ENCODE measurements around the gene SLC28A1. TPM values are rescaled to one million over a fixed set of nuclear protein-coding genes. Genes with fewer than 3 reads are reported as not detected.

Gene SLC28A1
- total RNA-seq, 1 experiment from 2014 or later = not detected

- no TSS peak for BruUV-seq (replicated peaks)
- ChIA-PET CTCF (interaction anchor here (1.0 kb wide), 1 partner anchor 11 kb away, joined by 4 read pairs; no protein-coding TSS in a partner anchor), POLR2A (interaction anchor here (0.5 to 0.6 kb wide), 2 partner anchors 85 to 286 kb away, joined by 3 read pairs; no protein-coding TSS in a partner anchor)
- H3K4me3 Mint-ChIP-seq (ENCODE audit: unreplicated experiment) = no peak overlapping the region
- no peak overlapping the region for H3K27ac Mint-ChIP-seq (ENCODE audit: low read depth, unreplicated experiment)
- H3K36me3 Mint-ChIP-seq (ENCODE audit: insufficient read depth, unreplicated experiment) = no peaks in the 10 kb centered on the region
- DNase-seq (ENCODE audit: unreplicated experiment) = no peak
- H3K9me3 Mint-ChIP-seq (ENCODE audit: unreplicated experiment) = no peaks in the 10 kb centered on the region
- TF ChIP-seq, protein P1, sequence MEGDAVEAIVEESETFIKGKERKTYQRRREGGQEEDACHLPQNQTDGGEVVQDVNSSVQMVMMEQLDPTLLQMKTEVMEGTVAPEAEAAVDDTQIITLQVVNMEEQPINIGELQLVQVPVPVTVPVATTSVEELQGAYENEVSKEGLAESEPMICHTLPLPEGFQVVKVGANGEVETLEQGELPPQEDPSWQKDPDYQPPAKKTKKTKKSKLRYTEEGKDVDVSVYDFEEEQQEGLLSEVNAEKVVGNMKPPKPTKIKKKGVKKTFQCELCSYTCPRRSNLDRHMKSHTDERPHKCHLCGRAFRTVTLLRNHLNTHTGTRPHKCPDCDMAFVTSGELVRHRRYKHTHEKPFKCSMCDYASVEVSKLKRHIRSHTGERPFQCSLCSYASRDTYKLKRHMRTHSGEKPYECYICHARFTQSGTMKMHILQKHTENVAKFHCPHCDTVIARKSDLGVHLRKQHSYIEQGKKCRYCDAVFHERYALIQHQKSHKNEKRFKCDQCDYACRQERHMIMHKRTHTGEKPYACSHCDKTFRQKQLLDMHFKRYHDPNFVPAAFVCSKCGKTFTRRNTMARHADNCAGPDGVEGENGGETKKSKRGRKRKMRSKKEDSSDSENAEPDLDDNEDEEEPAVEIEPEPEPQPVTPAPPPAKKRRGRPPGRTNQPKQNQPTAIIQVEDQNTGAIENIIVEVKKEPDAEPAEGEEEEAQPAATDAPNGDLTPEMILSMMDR (IDR thresholded peaks at IDR 0.05; ENCODE audit: unreplicated experiment) = no peak
- intact Hi-C loops (cut with micrococcal nuclease) = no loop called here
- no peaks in the 10 kb centered on the region for H3K27me3 Mint-ChIP-seq (ENCODE audit: insufficient read depth, unreplicated experiment)
- peaks cover 20% of the 10 kb centered on the region for H3K4me1 Mint-ChIP-seq (ENCODE audit: insufficient read depth, unreplicated experiment)
These were observed 33.0 kb downstream of the SLC28A1 start for GRCh38 chr15:84917452-84917851.

- TF ChIP-seq, protein P1 (IDR thresholded peaks at IDR 0.05; ENCODE audit: unreplicated experiment) = no peak
- ChIA-PET POLR2A (no interaction called here), CTCF (no interaction called here)
- H3K36me3 Mint-ChIP-seq (ENCODE audit: insufficient read depth, unreplicated experiment) = no peaks in the 10 kb centered on the region
- peaks cover 14% of the 10 kb centered on the region for H3K4me1 Mint-ChIP-seq (ENCODE audit: insufficient read depth, unreplicated experiment)
- no peak overlapping the region for H3K27ac Mint-ChIP-seq (ENCODE audit: low read depth, unreplicated experiment)
- no peak for DNase-seq (ENCODE audit: unreplicated experiment)
- no peaks in the 10 kb centered on the region for H3K27me3 Mint-ChIP-seq (ENCODE audit: insufficient read depth, unreplicated experiment)
- H3K9me3 Mint-ChIP-seq (ENCODE audit: unreplicated experiment) = no peaks in the 10 kb centered on the region
- BruUV-seq (replicated peaks) = no TSS peak
- intact Hi-C loops (cut with micrococcal nuclease) = no loop called here
- no peak overlapping the region for H3K4me3 Mint-ChIP-seq (ENCODE audit: unreplicated experiment)
These were observed 34.7 kb downstream of the SLC28A1 start for GRCh38 chr15:84919106-84919667.

- CTCF ChIA-PET = no interaction called here
- intact Hi-C loops (cut with micrococcal nuclease) = no loop called here
These were observed 36.7 kb downstream of the SLC28A1 start for GRCh38 chr15:84921121-84921520.

DNA sequence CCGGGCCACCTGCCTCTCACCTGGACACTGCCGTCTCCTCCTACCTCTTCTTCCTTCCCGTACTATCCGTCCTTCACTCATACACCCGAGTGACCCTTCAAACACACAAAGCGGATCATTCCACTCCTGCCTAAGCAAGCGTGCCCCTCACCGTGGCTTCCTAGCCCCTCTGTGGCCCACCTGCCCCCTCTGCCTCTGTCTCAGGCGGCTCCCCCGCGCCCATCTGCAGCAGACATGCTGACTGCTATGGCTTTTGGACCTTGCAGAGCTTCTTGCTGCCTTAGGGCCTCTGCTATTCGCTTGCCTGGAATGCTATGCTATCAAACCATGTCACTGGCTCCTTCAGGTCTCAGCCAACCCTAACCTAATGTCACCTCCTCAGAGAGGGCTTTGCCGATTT is 38.1 kb downstream of the SLC28A1 start:
- intact Hi-C loops (cut with micrococcal nuclease) = no loop called here
- no peak for DNase-seq (ENCODE audit: unreplicated experiment)
- Mint-ChIP-seq H3K9me3 (ENCODE audit: unreplicated experiment) (no peaks in the 10 kb centered on the region), H3K4me1 (ENCODE audit: insufficient read depth, unreplicated experiment) (no peaks in the 10 kb centered on the region), H3K36me3 (ENCODE audit: insufficient read depth, unreplicated experiment) (no peaks in the 10 kb centered on the region), H3K27ac (ENCODE audit: low read depth, unreplicated experiment) (no peak overlapping the region), H3K4me3 (ENCODE audit: unreplicated experiment) (no peak overlapping the region), H3K27me3 (ENCODE audit: insufficient read depth, unreplicated experiment) (no peaks in the 10 kb centered on the region)
- CTCF ChIA-PET = no interaction called here
- BruUV-seq (replicated peaks) = no TSS peak
- POLR2A ChIA-PET = interaction anchor here (0.6 kb wide), 1 partner anchor 180 kb away, joined by 3 read pairs; no protein-coding TSS in a partner anchor
- TF ChIP-seq, protein P1 (IDR thresholded peaks at IDR 0.05; ENCODE audit: unreplicated experiment) = no peak

More at GRCh38 chr15:84921121-84921520, 36.7 kb downstream of the SLC28A1 start:
- TF ChIP-seq, protein P1 (IDR thresholded peaks at IDR 0.05; ENCODE audit: unreplicated experiment) = no peak
- Mint-ChIP-seq H3K27ac (ENCODE audit: low read depth, unreplicated experiment) (no peak overlapping the region), H3K27me3 (ENCODE audit: insufficient read depth, unreplicated experiment) (no peaks in the 10 kb centered on the region), H3K4me3 (ENCODE audit: unreplicated experiment) (no peak overlapping the region), H3K36me3 (ENCODE audit: insufficient read depth, unreplicated experiment) (no peaks in the 10 kb centered on the region), H3K4me1 (ENCODE audit: insufficient read depth, unreplicated experiment) (no peaks in the 10 kb centered on the region), H3K9me3 (ENCODE audit: unreplicated experiment) (no peaks in the 10 kb centered on the region)
- no peak for DNase-seq (ENCODE audit: unreplicated experiment)
- BruUV-seq (replicated peaks) = no TSS peak
- POLR2A ChIA-PET = no interaction called here
